ENCODE measurements around the gene PXK.

GRCh38 chr3:58298190-58298589, 34.5 kb upstream of the PXK start:
- TF ChIP-seq POLR2A (IDR thresholded peaks at IDR 0.05) (no peak), CTCF (IDR thresholded peaks at IDR 0.05) (no peak)
